Germinal center (tissue), 1 donor: ENCODE measurements around the gene SEMA3E.
"Not testable (repeated sequence)": the region's sequence is repeated elsewhere in the genome, so short reads cannot be mapped to it uniquely, and the experiment has no call there.

ENCODE experiments used
- DNase-seq: peaks from one replicate; pipeline ENCODE4 v3.0.0; 2012; ENCODE audit warnings: mixed read lengths, low spot score

Gene SEMA3E

DNA sequence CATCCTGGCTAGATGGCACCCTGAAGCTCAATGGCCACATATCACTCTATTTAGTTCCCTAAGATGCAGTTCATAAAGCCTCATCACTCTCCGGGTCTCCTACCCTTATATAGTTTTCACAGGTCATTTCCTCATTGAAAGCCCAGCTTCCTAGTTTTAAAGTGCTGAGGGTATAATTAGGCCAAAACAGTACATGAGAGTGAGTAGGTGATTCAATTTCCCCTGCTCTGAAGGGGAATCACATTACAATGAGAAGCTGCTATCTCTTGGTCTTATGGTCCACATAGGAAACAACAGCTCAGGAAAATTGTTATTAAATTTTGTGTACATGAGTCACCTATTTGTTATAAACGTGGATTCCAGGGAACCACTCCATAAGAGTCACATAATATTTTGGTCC is 162.0 kb downstream of the SEMA3E start:
- no peak for DNase-seq

DNA sequence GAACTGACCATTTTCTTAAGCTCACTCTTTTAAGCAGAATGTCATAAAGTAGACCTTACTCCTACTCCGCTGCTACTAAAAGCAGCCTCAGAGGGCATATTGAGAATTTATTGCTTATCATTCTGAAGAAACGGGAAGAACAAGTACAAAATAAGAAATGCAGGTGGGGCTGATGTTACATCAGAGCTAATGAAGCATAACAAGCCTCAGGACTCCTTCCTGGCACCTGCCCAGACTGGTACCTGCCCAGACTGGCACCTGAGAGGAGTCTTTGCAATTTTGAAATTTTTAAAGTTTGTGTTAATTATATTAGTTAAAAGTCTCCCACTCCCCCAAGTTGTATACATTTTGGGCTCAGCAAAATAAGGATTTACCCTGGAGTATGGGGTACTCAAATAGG is 162.4 kb downstream of the SEMA3E start:
- DNase-seq, result no peak

DNA sequence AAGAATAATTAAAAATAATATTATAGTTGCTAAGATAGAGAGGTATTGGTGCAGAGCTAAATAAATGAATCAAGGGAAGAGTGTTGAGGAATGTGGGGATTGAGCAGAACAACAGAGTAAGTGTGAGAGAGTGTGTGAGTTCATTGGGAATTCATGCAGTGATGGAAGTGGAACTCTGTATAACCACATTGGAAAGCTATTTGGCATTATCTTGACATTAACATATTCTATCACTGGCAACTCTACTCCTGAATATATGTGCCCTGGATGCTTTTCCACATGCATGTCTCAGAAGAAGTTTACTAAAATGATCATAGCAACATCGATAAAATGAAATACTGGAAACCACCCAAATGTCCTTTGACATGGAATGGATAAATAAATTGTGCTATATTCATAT is 164.1 kb downstream of the SEMA3E start:
- no peak for DNase-seq

- DNase-seq, result no peak
Measured at GRCh38 chr7:83484266-83484665, 164.7 kb downstream of the SEMA3E start.

DNA sequence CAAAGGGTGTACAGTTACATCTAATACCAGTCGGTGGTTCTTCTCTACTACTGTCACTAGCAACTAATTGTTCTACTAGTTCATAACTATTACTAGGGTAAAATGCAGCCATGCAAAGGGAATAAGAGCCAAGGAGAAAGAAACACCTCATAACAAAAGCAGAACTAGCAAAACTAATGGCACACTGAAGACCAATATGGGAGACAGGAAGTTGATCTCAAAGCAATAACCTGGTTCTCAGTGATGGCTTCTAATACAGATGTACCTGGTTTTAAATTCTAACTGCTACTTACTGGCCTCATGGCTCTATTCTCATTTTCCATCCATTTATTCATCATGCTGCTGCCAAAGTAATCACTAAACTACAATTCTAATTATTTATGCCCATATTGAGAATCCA is 170.3 kb downstream of the SEMA3E start:
- no peak for DNase-seq

DNA sequence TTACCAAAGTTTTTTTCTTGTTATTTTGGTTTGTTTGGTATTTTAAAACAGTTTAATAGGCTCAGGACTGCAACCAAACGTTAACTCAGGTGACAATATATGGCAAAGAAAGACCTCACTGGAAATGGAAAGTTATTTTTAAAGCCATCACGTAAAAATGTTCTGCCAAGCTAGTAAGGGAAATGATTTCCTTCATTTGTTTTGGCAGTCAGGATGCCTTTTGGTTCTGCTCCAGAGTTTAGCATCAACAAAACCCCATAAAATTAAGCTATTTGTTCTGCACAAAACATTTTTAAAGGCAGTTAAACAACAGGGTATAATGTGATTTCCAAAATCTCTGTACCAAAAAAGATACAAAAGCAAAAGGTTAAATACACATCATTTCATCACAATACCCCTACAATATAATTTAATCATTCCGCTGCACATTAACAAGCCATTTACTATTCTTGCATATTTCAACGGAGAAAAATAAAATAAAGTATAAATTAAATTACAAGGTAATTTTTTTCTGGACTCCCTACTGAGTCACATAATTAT is 172.4 kb downstream of the SEMA3E start:
- DNase-seq, result no peak

DNA sequence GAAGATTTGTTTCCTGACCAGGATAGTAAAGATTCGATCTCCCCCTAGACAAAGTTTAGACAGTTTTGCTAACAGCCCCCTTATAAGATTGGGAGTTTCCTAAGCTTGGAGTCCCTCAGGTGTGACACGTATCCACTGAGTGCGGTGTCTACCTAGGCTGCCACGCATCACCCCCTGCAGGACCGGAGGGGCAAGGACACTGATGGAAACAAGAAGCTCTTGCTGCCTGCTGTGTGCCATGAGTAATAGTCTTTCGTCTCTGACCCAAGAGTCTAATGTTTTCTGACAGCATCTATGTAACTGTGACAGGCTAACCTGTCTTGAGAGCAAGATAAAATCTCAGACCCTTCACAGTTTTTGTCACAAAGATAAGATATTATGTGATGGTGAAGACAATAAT is 173.5 kb downstream of the SEMA3E start:
- DNase-seq, result no peak

DNA sequence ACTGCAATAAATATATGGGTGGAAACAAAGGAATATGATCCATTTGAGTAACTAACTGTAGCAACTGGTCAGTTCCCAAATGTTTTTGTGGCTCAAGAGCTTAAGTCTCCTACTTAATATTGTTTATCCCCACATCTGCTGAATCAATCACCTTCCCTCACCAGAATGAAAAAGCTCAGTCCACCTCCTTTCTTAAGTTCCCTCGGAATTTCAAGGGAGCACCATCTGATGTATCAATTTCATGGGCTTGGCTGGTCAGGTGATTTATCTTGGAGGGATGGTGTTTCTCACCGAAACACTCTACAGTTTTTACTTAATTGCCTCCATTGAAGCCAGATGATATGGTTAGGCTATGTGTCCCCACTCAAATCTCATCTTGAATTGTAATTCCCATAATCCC is 176.6 kb downstream of the SEMA3E start:
- no peak for DNase-seq

- no peak for DNase-seq
Measured at GRCh38 chr7:83469491-83469890, 179.4 kb downstream of the SEMA3E start.

GRCh38 chr7:83469076-83469475 is 179.9 kb downstream of the SEMA3E start:
- DNase-seq, result no peak

GRCh38 chr7:83468251-83468739 is 180.6 kb downstream of the SEMA3E start:
- DNase-seq, result no peak

- DNase-seq, result no peak
Measured at GRCh38 chr7:83467493-83467892, 181.4 kb downstream of the SEMA3E start.

DNA sequence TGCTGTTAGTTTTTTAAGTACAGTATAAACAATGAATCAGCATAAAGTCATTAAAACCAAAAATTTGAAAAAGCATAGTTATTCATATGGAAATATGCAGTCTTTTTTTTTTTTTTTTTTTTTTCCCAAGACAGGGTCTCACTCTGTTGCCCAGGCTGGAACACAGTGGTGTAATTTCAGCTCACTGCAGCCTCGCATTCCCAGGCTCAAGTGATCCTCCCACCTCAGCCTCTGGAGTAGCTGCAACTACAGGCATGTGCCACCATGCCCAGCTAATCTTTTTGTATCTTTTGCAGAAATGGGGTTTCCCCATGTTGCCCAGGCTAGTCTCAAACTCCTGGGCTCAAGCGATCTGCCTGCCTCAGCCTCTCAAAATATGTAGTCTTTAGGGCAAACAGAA is 182.0 kb downstream of the SEMA3E start:
- no peak for DNase-seq

GRCh38 chr7:83466187-83466923 is 182.6 kb downstream of the SEMA3E start:
- DNase-seq, result no peak

GRCh38 chr7:83465643-83466042 is 183.3 kb downstream of the SEMA3E start:
- no peak for DNase-seq

GRCh38 chr7:83461820-83462219 is 187.1 kb downstream of the SEMA3E start:
- DNase-seq, result not testable (repeated sequence)

DNA sequence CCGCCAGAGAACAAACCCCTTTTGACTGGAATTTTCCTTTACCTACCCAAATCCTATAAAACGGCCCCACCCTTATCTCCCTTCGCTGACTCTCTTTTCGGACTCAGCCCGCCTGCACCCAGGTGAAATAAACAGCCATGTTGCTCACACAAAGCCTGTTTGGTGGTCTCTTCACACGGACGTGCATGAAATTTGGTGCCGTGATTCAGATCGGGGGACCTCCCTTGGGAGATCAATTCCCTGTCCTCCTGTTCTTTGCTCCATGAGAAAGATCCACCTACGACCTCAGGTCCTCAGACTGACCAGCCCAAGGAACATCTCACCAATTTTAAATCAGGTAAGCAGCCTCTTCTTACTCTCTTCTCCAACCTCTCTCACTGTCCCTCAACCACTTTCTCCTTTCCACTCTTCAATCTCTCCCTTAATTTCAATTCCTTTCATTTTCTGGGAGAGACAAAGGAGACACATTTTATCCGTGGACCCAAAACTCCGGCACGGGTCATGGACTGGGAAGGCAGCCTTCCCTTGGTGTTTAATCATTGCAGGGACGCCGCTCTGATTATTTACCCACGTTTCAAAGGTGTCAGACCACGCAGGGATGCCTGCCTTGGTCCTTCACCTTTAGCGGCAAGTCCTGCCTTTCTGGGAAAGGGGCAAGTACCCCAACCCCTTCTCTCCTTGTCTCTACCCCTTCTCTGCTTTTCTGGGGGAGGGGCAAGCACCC is 188.8 kb downstream of the SEMA3E start:
- DNase-seq, result not testable (repeated sequence)

DNA sequence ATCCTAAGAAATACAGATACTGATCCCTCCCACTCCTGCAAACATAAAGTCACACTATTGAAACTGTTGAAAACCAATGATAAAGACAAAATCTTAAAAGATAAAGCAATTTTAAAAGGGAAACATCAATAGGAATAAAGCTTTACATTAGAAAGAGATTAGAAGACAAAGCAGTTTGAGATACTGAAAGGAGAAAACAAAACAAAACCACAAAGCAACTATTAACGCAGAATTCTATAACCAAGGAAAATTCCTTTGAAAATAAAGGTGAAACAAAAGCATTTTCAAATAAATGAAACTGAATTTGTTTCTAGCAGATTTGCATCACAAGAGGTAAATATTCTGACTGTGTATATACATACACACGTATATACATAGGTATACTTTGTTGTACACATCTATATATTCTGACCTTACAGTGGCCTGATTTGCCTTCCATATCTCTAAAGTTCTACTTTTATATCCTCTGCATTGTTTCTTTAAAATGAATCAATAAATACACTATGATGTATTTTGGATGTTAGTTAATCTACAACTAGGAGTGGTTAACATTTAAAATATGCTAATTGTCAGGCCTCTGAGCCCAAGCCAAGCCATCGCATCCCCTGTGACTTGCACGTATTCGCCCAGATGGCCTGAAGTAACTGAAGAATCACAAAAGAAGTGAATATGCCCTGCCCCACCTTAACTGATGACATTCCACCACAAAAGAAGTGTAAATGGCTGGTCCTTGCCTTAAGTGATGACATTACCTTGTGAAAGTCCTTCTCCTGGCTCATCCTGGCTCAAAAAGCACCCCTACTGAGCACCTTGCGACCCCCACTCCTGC is 189.6 kb downstream of the SEMA3E start:
- DNase-seq, result not testable (repeated sequence)

GRCh38 chr7:83457022-83457892 is 191.7 kb downstream of the SEMA3E start:
- DNase-seq, result no peak

- no peak for DNase-seq
Measured at GRCh38 chr7:83456413-83456812, 192.5 kb downstream of the SEMA3E start.

GRCh38 chr7:83455612-83456011 is 193.3 kb downstream of the SEMA3E start:
- no peak for DNase-seq
